MM.1S (cell line): Measurements from ENCODE around the gene PPP1R9A.

ENCODE experiments used
- DNase-seq: peaks from one replicate; pipeline ENCODE4 v3.0.0-alpha.2; 2015
- H2AFZ ChIP-seq: fragments of 300-600 bp; sonication (generic); 2 replicates; pipeline ENCODE4 v1.6.0; 2016; ENCODE audit warnings: antibody characterized with exemption, low read length
- H3F3A ChIP-seq: fragments of 300-600 bp; sonication (generic); 2 replicates; pipeline ENCODE4 v1.6.1; 2016; ENCODE audit warnings: mild to moderate bottlenecking, antibody characterized with exemption, low read length, moderate library complexity, mixed read lengths; ENCODE audit not compliant: insufficient read depth
- H3K27ac ChIP-seq: fragments of 300-600 bp; sonication (generic); 2 replicates; pipeline ENCODE4 v1.5.1; 2016; ENCODE audit warnings: mild to moderate bottlenecking, low read length
- H3K27me3 ChIP-seq: fragments of 300-600 bp; sonication (generic); replicated peaks from 2 replicates; pipeline ENCODE4 v1.6.0; 2016; ENCODE audit warnings: low read length; ENCODE audit not compliant: insufficient read depth
- H3K36me3 ChIP-seq: fragments of 300-600 bp; sonication (generic); replicated peaks from 2 replicates; pipeline ENCODE4 v1.6.1; 2016; ENCODE audit warnings: mild to moderate bottlenecking, low read length, mixed read lengths; ENCODE audit not compliant: insufficient read depth
- H3K4me1 ChIP-seq: fragments of 300-600 bp; sonication (generic); 2 replicates; pipeline ENCODE4 v1.6.1; 2016; ENCODE audit warnings: low read length, mixed read lengths
- H3K4me2 ChIP-seq: fragments of 300-600 bp; sonication (generic); 2 replicates; pipeline ENCODE4 v1.6.0; 2016; ENCODE audit warnings: low read depth, low read length
- H3K4me3 ChIP-seq: fragments of 300-600 bp; sonication (generic); 2 replicates; pipeline ENCODE4 v1.5.1; 2016; ENCODE audit warnings: low read length, mixed read lengths
- H3K79me2 ChIP-seq: fragments of 300-600 bp; sonication (generic); 2 replicates; pipeline ENCODE4 v1.6.1; 2016; ENCODE audit warnings: mixed run types, low read length, mixed read lengths
- H3K9ac ChIP-seq: fragments of 300-600 bp; sonication (generic); 2 replicates; pipeline ENCODE4 v1.6.1; 2016; ENCODE audit warnings: low read length, mixed read lengths
- H3K9me2 ChIP-seq: fragments of 300-600 bp; sonication (generic); replicated peaks from 2 replicates; pipeline ENCODE4 v1.6.1; 2016; ENCODE audit warnings: mild to moderate bottlenecking, low read length, mixed read lengths; ENCODE audit not compliant: insufficient read depth
- H3K9me3 ChIP-seq: fragments of 300-600 bp; sonication (generic); replicated peaks from 2 replicates; pipeline ENCODE4 v1.6.1; 2016; ENCODE audit warnings: mild to moderate bottlenecking, low read length, mixed read lengths; ENCODE audit not compliant: insufficient read depth
- H4K20me1 ChIP-seq: fragments of 300-600 bp; sonication (generic); 2 replicates; pipeline ENCODE4 v1.6.1; 2016; ENCODE audit warnings: mild to moderate bottlenecking, low read length, moderate library complexity, mixed read lengths; ENCODE audit not compliant: insufficient read depth
- CTCF ChIP-seq: fragments of 300-600 bp; sonication (generic); IDR thresholded peaks from 2 replicates; pipeline ENCODE4 v1.5.1; 2016; ENCODE audit warnings: antibody characterized with exemption, low read length, mixed read lengths
- EZH2 ChIP-seq: fragments of 300-600 bp; sonication (generic); optimal IDR thresholded peaks from 2 replicates; pipeline ENCODE3; 2017; ENCODE audit warnings: low read depth, mild to moderate bottlenecking, antibody characterized with exemption, low read length, mixed read lengths
- EZH2phosphoT487 ChIP-seq: fragments of 300-600 bp; sonication (generic); IDR thresholded peaks from 2 replicates; pipeline ENCODE4 v1.6.1; 2018; ENCODE audit warnings: antibody characterized with exemption, low read length

The PPP1R9A gene

GRCh38 chr7:95304990-95305389, 397.6 kb downstream of the PPP1R9A start:
- DNase-seq = no peak
- H3K79me2 ChIP-seq = no peaks in the 10 kb centered on the region
- H3K36me3 ChIP-seq = no peaks in the 10 kb centered on the region
- no peaks in the 10 kb centered on the region for H3K27me3 ChIP-seq
- no peak for TF ChIP-seq EZH2phosphoT487
- no peak for TF ChIP-seq CTCF
- TF ChIP-seq EZH2 = no peak
- no peak overlapping the region for H3K4me3 ChIP-seq
- H3K9ac ChIP-seq = no peak overlapping the region
- no peak overlapping the region for H3K4me2 ChIP-seq
- H3K4me1 ChIP-seq = no peaks in the 10 kb centered on the region
- no peaks in the 10 kb centered on the region for H4K20me1 ChIP-seq
- no peak overlapping the region for H3K27ac ChIP-seq
- H3K9me2 ChIP-seq = no peaks in the 10 kb centered on the region
- H3K9me3 ChIP-seq = no peaks in the 10 kb centered on the region
- no peaks in the 10 kb centered on the region for H3F3A ChIP-seq
- H2AFZ ChIP-seq = no peak overlapping the region

- Histone ChIP-seq H3K27me3 (no peaks in the 10 kb centered on the region), H3K4me2 (no peak overlapping the region), H3K27ac (no peak overlapping the region), H2AFZ (no peak overlapping the region), H3F3A (no peaks in the 10 kb centered on the region), H3K79me2 (no peaks in the 10 kb centered on the region), H3K9ac (no peak overlapping the region), H3K4me1 (no peaks in the 10 kb centered on the region), H3K4me3 (no peak overlapping the region), H3K9me2 (no peaks in the 10 kb centered on the region), H3K9me3 (no peaks in the 10 kb centered on the region), H4K20me1 (no peaks in the 10 kb centered on the region), H3K36me3 (no peaks in the 10 kb centered on the region)
- no peak for TF ChIP-seq EZH2phosphoT487
- no peak for TF ChIP-seq CTCF
- TF ChIP-seq EZH2 = no peak
- DNase-seq = no peak
These were observed 402.6 kb downstream of the PPP1R9A start for GRCh38 chr7:95309951-95310350.

- no peaks in the 10 kb centered on the region for H3K27me3 ChIP-seq
- no peak overlapping the region for H3K4me3 ChIP-seq
- no peaks in the 10 kb centered on the region for H3K4me1 ChIP-seq
- no peak overlapping the region for H3K4me2 ChIP-seq
- no peak overlapping the region for H3K9ac ChIP-seq
- no peaks in the 10 kb centered on the region for H4K20me1 ChIP-seq
- no peaks in the 10 kb centered on the region for H3K9me3 ChIP-seq
- H3K36me3 ChIP-seq = no peaks in the 10 kb centered on the region
- TF ChIP-seq CTCF = no peak
- no peak for TF ChIP-seq EZH2phosphoT487
- no peak for TF ChIP-seq EZH2
- no peak overlapping the region for H2AFZ ChIP-seq
- 0 out of 2 replicates have a peak, but pooled peaks cover under 1% of the 10 kb centered on the region for H3F3A ChIP-seq
- no peak overlapping the region for H3K27ac ChIP-seq
- no peaks in the 10 kb centered on the region for H3K9me2 ChIP-seq
- no peaks in the 10 kb centered on the region for H3K79me2 ChIP-seq
- DNase-seq = no peak
These were observed 404.0 kb downstream of the PPP1R9A start for GRCh38 chr7:95311389-95311788.
